SK-N-SH (cell line): Measurements from ENCODE around the gene GALNT14.

Experiments used
- FOXM1 ChIP-seq: IDR thresholded peaks from 2 replicates; pipeline ENCODE4 v1.4.0; 2012; ENCODE audit warnings: low read depth, mild to moderate bottlenecking
- PBX3 ChIP-seq: IDR thresholded peaks from 2 replicates; pipeline ENCODE4; 2012
- RFX5 ChIP-seq: IDR thresholded peaks from 2 replicates; pipeline ENCODE4 v1.6.1; 2012; ENCODE audit warnings: mild to moderate bottlenecking, improper control_type of control experiment, low read length
- TAF1 ChIP-seq: IDR thresholded peaks from 2 replicates; pipeline ENCODE4 v1.6.1; 2012; ENCODE audit warnings: low read depth, mild to moderate bottlenecking, low read length, moderate library complexity, borderline replicate concordance
- TCF12 ChIP-seq: IDR thresholded peaks from 2 replicates; pipeline ENCODE4 v1.4.0; 2012
- TF ChIP-seq, protein P1 (sequence below): fragments of 200-600 bp; sonication (generic); IDR thresholded peaks from 2 replicates; pipeline ENCODE4 v1.6.1; 2017; ENCODE audit warnings: antibody characterized with exemption, mild to moderate bottlenecking, moderate library complexity
- TF ChIP-seq, protein P2 (sequence below): fragments of 150-350 bp; IDR thresholded peaks from 2 replicates; pipeline ENCODE4 v1.6.1; 2017; ENCODE audit warnings: antibody characterized with exemption, low read length, low read depth, borderline replicate concordance

- TF ChIP-seq, protein P1, sequence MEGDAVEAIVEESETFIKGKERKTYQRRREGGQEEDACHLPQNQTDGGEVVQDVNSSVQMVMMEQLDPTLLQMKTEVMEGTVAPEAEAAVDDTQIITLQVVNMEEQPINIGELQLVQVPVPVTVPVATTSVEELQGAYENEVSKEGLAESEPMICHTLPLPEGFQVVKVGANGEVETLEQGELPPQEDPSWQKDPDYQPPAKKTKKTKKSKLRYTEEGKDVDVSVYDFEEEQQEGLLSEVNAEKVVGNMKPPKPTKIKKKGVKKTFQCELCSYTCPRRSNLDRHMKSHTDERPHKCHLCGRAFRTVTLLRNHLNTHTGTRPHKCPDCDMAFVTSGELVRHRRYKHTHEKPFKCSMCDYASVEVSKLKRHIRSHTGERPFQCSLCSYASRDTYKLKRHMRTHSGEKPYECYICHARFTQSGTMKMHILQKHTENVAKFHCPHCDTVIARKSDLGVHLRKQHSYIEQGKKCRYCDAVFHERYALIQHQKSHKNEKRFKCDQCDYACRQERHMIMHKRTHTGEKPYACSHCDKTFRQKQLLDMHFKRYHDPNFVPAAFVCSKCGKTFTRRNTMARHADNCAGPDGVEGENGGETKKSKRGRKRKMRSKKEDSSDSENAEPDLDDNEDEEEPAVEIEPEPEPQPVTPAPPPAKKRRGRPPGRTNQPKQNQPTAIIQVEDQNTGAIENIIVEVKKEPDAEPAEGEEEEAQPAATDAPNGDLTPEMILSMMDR: no peak
- no peak for TF ChIP-seq RFX5
- TF ChIP-seq TAF1: no peak
- TF ChIP-seq PBX3: no peak
- TF ChIP-seq FOXM1: no peak
- TF ChIP-seq, protein P2, sequence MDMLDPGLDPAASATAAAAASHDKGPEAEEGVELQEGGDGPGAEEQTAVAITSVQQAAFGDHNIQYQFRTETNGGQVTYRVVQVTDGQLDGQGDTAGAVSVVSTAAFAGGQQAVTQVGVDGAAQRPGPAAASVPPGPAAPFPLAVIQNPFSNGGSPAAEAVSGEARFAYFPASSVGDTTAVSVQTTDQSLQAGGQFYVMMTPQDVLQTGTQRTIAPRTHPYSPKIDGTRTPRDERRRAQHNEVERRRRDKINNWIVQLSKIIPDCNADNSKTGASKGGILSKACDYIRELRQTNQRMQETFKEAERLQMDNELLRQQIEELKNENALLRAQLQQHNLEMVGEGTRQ: no peak
- TF ChIP-seq TCF12: no peak
These were observed 114.7 kb downstream of the GALNT14 start for GRCh38 chr2:31023541-31023940.
